GM10847 (cell line): Measurements from ENCODE around the gene MAS1.

Experiments
- POLR2A ChIP-seq: IDR thresholded peaks from 2 replicates; pipeline ENCODE4 v1.6.1; 2011; ENCODE audit not compliant: insufficient read length; ENCODE audit errors: extremely low read depth

The MAS1 gene

DNA sequence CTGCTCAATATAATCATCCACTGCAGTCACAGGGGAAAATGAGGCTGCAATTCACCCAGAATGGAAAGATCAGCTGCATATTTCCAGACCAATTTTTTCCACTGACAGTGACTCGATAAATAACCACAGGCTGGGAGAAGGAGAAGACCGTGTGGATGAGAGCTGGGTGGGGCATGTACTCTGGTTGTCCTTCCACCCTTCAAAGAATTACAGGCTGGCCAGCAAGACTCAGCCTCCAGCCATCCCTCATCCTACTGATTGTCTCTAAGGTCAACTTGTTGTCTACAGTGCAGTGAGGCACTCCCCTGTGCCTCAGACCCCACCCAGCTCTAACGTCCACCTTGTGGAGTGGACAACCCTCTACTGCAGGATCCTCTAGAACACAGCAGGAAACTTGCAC lies 14.5 kb upstream of the MAS1 start:
- TF ChIP-seq POLR2A = no peak

DNA sequence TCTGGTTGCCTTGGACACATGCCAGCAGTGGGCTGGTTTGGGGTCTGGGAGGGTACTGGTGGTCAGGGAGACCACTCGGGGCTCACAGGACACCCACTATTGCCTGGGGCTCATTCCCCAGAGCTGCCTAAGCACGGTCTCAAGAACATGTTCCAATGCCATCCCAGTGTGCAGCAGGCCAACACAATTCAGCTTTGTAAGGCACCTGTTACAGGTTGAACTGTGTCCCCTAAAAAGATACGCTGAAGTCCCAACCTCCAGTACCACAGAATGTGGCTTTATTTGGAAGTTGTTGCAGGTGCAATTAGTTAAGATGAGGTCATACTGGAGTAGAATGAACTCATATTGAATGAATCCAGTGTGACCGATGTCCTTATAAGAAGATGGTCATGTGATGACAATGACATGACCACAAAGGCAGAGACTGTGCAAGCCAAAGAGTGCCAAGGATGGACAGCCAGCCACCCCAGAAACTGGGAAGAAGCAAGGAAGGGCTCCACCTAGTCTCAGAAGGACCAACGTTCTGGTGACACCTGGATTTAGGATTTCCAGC lies 13.5 kb upstream of the MAS1 start:
- TF ChIP-seq POLR2A = no peak

DNA sequence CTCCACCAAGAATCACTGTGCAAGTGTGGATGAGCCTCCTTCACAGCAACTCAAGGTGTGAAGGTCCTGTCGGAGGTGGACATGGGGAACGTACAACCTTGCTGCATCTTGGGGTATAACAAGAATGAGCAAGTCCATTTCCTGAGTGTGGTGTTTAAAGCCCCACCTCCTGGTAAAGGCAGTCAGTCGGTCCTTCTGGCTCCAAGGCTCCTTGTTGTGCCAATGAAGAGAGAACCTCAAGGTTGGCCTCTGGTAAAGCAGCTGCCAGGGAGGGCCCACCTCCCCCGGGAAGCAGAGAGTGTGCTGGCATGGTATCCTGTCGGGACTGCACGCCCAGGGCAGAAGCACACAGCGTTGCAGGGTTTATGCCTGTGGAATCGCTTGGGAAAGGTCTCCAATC lies 12.4 kb upstream of the MAS1 start:
- TF ChIP-seq POLR2A = no peak

DNA sequence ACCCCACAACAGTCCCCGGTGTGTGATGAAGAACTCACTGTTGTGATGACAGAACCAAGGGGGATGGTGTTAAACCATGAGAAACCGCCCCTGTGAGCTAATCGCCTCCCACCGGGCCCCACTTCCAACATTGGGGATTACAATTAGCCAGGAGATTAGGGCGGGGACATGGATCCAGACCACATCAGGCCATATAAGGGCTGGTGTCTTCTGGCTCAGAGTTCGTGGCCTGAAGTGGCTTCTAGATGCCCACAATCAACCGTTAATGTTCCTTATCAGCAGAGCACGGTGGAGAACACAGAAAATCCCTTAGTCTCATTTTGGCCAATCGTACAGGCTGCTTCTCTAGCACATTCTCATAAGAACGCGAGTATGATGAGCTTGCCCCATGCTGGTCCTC lies 10.9 kb upstream of the MAS1 start:
- no peak for TF ChIP-seq POLR2A

DNA sequence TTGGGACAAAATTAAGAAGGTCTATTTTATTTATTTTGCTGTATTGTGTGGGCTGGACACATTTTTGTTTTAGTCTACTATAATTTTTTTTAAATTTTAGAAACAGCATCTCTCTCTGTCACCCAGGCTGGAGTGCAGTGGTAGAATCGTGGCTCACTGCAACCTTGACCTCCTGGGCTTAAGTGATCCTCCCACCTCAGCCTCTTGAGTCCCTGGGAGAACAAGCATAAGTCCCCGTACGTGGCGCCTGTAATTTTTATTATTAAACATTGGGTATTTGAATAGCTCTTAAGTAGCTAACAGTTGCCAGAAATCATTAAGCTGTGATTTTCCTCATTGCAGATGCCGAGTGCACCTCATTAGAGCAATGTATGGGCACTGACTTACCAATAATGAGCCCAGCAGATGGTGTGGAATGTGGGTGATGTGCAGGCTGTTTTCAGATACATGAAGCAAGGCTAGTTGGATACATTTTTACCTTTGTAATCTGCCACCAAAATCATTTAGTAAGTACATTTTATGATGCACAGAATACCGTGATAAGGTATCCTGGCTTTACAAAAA lies 10.3 kb upstream of the MAS1 start:
- no peak for TF ChIP-seq POLR2A

DNA sequence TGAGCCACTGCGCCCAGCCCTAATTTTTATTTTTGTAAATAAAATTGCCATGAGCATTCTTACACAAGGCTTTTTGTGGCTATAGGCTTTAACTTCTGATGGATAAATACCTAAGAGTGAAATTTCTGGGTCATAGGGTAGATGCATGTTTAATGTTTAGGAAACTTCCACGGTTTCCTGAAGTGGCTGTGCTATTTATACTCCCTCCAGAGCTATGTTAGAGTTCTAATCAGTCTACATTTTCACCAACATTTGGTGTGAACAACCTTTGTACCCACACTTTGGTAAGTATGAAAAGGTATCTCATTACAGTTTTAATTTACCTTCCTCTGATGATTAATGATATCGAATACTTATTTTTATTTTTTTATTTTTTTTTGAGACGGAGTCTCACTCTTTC lies 6.1 kb upstream of the MAS1 start:
- TF ChIP-seq POLR2A = no peak

DNA sequence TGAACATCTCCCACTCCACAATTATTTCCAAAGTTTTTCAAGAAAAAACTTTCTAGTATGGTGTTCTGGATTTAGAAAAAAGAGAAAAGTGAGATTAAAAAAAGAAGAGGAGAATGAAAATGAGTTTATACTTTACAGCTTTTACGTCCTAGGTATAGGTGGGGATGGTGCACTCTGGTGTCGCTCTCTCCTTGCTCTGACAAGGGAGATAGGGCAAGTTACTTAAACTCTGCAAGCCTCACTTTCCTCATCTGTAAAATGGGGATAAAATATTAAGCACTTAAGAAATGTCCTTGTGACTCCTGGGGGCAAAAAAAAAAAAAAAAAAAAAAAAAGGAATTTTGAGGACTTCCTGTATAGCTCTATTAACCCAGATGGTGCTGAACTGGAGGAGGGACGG lies 4.5 kb upstream of the MAS1 start:
- no peak for TF ChIP-seq POLR2A

DNA sequence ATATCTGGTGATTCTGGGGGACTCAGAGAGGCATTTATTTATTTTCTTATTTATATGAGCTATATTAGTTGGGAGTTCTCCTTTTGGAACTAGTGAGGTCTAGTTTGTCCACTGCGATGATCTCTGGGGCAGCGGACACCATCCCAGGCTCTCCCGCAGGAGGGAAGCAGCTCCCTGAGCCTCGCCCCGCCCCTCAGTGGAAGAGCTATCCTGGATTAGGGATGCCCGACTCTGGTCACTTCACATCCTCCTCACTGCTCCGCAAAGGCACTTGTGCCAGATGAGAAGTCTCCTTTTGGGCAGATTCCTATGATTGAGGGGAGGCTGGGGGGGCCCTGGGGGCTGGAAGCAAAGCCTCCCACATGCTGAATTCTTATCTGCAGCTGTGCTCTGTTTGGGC lies 3.6 kb upstream of the MAS1 start:
- no peak for TF ChIP-seq POLR2A

DNA sequence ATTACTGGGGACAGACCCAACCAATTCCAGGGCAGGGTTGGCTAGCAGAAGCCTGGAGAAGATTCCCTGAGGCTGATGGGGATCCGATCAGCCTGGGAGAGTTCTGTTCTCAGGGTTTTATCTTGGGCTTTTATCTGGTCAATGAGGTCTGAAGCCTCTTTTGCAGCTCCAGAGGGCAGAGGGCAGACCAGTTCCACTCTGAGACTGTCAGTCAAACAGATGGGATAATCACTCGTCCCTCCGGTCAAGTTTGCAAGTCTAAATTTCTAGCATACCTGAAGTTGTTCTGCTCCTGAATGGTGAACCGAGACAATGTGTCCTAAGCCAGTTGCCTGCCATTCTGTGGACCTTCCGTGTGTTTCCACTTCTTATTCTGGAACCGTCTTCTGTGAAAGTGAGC lies 3.0 kb upstream of the MAS1 start:
- no peak for TF ChIP-seq POLR2A

DNA sequence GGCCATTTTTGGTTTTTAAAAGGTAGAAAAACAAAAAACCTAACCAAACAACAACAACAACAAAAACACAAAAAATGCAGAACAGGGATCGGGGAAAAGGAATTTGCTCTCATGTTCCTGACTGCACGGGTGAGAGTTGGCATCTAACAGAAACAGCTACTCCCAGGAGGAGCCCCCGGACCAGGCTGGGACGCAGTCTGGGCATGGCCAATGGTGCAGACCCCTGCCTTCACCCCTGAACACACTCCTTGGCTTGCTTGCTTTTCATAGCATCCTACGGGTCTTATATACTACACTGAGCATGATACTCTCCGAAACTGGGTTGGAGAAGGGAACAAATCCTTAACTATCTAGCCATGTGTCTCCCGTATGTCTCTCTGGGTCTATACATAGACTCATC lies 587 bp upstream of the MAS1 start:
- no peak for TF ChIP-seq POLR2A

DNA sequence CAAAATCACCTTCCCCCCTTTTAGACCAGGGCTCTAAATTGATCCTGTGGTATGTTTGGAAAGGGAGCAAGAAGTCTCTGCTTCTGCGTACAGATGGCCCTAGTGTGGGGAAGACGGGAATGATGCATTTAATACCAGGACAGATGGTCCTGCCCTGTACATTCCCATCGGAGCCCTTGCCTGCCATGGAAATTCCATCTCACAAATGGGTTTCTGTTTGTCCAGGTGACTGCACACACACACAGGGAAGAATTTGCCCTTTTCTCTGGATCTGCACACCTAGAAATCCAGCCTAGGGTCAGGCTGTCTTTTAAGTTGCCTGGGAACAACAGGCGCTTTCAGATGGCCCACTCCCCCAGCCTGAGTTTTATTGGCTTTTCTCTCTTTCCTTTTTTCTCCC lies 1.3 kb downstream of the MAS1 start:
- no peak for TF ChIP-seq POLR2A

DNA sequence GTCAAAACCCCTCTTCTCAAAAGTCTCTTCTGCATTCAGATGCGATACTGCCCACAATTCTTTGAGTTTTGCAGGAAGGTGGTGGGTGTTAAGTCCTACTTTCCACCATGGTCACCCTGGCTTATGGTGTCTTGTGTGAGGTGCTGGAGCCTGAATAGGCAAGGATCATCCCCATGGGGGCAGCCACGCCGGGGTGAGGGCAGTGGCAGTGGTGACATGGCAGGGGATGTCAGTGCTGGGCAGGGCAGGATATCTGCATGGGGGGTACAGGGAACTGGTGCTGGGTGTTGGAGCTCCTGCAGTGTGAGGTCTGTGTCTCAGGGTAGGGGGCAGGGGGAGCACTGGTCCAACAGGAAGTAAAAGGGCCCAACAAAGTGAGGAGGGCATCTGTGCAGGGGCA lies 2.3 kb downstream of the MAS1 start:
- TF ChIP-seq POLR2A = no peak

DNA sequence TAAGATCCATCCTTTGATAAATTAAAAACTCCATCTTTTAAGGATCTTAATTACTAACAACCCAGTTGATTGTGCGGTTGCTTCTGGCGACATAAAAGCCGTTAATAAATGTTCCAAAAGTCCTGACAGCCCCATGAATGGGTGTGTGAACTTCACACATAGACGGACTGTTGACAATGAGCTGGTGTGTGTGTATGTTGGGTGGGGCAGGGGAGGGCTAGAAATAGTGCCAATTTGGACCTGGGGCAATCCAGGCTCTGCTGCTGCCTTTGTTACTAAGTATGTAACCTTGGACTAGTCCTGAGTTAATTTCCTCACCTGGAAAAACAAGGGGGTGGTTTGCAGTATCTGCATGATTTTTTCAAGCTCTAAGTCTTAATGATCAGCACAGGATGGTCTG lies 4.2 kb downstream of the MAS1 start:
- no peak for TF ChIP-seq POLR2A

DNA sequence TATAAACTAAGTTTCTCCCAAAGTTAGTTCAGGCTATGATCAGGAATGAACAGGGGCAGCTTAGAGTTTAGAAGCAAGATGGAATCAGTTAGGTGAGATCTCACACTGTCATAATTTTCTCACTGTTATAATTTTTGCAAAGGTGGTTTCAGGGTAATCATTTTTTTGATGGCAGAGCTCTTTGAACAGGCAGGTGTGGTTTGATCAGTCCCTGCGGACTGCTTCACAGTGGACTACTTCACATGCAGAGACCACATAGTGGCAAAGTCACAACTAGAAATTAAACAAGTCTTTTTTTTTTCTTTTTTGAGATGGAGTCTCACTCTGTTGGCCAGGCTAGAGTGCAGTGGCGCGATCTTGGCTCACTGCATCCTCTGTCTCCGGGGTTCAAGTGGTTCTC lies 6.8 kb downstream of the MAS1 start:
- no peak for TF ChIP-seq POLR2A

DNA sequence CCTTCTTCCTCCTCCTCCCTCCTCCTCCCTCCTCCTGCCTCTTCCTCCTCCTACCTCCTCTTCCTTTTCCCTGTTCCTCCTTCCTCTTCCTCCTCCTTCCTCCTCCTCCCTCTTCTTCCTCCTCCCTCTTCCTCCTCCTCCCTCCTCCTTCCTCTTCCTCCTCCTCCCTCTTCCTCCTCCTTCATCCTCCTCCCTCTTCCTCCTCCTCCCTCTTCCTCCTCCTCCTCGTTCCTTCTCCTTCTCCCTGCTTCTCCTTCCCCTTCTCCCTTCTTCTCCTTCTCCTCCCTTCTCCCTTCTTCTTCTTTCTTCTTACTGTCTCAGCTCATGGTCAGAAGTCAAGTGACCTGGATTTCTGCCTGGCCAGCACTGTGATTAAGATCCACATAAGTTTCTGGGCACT lies 7.7 kb downstream of the MAS1 start:
- TF ChIP-seq POLR2A = no peak

DNA sequence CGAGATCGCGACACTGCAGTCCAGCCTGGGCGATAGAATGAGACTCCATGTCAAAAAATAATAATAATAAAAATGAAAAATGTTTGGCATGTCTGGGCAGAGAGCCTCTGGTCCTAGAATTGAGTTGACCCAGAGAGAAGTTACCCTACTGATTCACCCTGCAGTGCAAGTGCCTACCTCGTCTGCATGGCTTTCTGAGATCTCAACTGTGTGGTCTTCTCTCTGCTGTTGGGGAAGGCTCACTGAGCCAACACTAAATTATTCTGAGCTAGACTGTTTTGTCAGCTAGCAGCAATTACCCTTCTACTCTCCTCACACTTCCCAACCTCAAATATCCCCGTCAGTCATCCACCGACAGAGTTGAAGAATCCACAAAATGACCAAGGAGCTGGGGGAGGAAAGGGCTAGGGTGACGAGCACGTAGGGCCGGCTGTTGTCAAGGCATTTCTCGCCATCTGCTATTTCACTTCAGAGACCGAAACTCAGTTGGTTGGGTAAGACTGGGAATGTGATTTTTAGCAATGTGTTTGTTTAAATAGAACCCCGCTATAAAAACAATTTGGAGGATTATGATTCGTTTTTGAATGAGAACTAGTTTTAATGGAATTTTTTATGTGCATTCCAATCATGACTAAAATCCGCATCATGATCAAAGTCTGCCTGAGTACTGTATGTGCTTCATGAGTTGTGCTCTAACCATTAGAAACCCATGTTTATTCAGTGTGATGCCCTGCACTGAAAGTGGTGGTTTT lies 9.4 kb downstream of the MAS1 start:
- no peak for TF ChIP-seq POLR2A

DNA sequence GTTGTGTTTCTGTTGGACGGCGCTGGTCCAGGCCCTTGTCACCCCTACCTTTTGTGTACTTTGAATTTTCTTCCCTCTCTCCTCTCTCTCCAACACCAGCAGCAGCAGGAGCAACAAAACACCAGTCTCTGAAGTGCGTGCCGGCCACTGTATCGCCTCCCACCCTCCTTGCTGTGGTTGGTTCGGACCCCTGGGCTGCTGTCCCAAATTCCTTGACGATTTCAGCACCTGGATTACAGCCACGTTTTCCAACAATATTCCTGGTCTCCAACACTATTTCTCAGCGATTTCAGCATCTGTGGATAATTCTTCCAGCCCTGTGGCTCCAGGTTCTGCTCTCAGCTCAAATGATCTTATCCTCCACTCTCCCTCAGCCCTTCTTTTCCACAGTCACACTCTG lies 11.8 kb downstream of the MAS1 start:
- no peak for TF ChIP-seq POLR2A
